HT1080 (cell line): ENCODE data around the gene NELL1. TPM values are rescaled to one million over a fixed set of nuclear protein-coding genes. Genes with fewer than 3 reads are reported as not detected.
A peak's percentile ranks its signal among the peaks of the same experiment; 100 is the strongest.
"Not testable (repeated sequence)": the region's sequence is repeated elsewhere in the genome, so short reads cannot be mapped to it uniquely, and the experiment has no call there.

ENCODE experiments used
- DNase-seq: peaks from one replicate; pipeline ENCODE4 v3.0.0-alpha.2; 2015; ENCODE audit warnings: low read depth
- total RNA-seq: library from RNA; depleted of rRNA; stranded (reverse); fragments of >200 nt; shearing (Covaris generic); gene quantifications from 2 replicates; pipeline ENCODE4 v1.2.3, GENCODE V29; 2014

NELL1 gene
- total RNA-seq, 1 experiment from 2014 or later, result not detected

DNA sequence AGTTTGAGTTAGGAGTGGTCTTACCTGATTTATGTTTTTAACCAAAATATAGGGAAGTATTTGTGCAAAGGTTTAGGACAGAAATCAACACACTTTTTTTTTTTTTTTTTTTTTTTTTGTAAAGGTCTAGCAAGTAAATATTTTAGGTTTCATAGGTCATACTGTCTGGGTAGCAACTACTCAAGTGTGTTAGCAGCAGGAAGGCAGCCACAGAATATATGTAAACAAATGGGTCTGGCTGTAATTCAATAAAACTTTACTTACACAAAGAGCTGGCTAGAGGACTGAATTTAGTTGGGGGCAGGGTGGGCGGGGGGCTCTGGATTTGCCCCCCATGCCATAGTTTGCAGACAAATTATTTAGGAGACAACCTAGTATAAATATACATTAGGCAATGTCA is 510.4 kb downstream of the NELL1 start:
- no peak for DNase-seq

DNA sequence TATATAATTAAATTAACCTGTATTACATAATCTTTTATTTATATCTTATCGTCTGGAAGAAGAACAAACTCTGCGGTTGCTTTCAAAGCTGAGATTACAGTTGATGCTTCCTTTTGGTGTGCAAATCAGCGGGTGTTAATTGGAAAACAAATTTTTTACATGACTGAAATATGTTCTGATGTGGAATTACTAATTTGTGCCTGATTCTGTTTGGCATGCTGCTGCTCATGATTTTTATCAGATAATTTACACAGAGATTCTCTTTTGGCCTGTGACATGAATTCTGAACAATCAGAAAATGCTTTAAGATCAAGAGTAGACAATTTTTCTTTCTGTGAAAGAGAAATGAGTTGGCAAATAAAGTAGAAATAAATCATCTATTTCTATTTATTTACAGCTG is 510.8 kb downstream of the NELL1 start:
- no peak for DNase-seq

DNA sequence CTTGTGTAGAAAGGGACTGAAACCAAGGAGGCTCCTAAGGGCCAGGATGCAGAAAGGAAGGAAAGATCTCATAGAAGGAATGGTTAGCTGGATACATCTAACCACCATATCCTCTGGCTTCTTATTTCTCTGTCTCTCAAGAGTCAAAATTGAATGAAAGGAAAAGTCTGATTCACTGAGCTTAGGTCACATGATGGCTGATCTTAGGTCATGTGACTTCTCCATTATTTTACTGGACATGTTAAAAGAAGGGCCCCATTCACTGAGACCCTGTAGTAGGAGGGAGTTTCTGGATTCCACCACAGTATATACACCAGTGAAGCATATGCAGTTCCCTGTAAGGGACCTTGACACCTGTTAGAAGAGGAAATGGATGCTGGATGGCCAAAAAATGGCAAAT is 516.6 kb downstream of the NELL1 start:
- DNase-seq, result no peak

DNA sequence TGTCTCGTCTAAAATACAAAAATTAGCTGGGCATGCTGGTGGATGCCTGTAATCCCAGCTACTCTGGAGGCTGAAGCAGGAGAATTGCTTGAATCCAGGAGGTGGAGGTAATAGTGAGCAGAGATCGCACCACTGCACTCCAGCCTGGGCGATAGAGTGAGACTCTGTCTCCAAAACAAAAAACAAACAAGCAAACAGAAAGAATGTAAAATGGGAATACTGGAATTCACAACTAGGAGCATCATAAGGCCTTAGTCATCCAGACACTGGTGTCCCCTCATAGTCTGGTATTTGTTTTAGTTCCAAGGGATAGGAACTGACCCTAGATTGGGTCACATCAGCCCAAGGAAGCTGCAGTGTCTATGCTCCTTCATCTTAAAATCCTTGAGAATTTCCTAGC is 520.8 kb downstream of the NELL1 start:
- no peak for DNase-seq

- DNase-seq, result no peak
These were observed 526.6 kb downstream of the NELL1 start for GRCh38 chr11:21195995-21196394.

GRCh38 chr11:21198498-21198897 is 529.1 kb downstream of the NELL1 start:
- DNase-seq, result no peak

GRCh38 chr11:21205205-21205604 is 535.8 kb downstream of the NELL1 start:
- DNase-seq, result no peak

GRCh38 chr11:21225860-21226259 is 556.5 kb downstream of the NELL1 start:
- DNase-seq, result no peak

GRCh38 chr11:21229224-21229623 is 559.8 kb downstream of the NELL1 start:
- DNase-seq, result no peak

DNA sequence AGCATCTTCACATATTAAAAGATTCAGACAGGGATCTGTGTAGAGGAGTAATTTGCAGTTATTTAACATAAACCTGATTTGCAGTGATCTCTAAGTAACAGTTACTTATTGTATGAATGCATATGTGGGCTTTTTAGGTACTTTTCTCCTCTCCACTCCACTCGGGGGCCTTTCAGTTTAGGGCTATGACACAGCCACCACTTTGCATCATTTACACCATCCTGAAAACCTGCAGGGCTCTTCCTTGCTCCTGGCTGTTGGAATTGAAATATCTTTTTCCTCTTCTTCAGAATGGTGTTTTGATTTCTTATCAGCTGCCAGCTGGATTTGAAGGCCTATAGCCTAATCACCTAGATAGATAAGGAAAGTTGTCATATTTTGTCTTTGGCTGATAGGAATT is 580.8 kb downstream of the NELL1 start:
- DNase-seq, result no peak

- DNase-seq, result no peak
These were observed 584.7 kb downstream of the NELL1 start for GRCh38 chr11:21254055-21254454.

- no peak for DNase-seq
These were observed 585.4 kb downstream of the NELL1 start for GRCh38 chr11:21254790-21255189.

DNA sequence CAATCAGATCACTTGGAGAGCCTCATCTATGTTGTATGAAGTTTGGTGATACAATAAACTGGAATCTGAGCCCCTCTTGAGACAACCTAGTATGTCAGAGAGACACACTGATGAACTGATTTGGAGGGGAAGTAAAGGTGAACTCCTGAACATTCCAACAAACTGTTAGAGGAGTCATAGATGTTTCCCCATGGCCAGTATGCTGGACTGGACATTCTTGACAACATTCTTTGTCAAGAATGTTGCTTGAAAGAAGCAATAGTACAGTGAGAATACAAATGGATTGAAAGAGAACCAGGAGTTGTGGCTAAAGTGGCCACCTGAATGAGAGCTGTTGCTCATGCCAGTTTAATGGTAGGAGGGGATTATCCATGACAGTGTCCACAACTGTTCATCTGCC is 588.1 kb downstream of the NELL1 start:
- no peak for DNase-seq

- no peak for DNase-seq
These were observed 589.0 kb downstream of the NELL1 start for GRCh38 chr11:21258414-21258813.

DNA sequence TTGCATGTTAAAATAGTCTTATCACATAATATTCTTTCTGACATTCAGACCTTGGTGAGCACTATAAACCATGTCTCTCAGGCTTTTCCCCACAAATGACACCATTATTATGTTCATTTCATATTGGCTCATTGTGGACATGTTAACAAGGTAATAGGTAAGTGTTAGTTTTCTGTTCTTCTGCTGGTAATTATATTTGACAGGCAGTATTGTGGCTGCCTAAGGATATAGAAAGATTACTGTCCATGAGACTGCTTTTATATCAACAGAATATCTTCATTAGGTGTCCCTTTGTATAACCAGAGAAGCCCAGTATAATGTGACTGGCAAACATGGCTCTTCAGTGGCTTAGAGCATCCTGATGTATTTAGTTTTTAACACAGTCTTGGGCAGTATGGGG is 590.7 kb downstream of the NELL1 start:
- no peak for DNase-seq

- DNase-seq, result no peak
These were observed 593.6 kb downstream of the NELL1 start for GRCh38 chr11:21262992-21263391.

DNA sequence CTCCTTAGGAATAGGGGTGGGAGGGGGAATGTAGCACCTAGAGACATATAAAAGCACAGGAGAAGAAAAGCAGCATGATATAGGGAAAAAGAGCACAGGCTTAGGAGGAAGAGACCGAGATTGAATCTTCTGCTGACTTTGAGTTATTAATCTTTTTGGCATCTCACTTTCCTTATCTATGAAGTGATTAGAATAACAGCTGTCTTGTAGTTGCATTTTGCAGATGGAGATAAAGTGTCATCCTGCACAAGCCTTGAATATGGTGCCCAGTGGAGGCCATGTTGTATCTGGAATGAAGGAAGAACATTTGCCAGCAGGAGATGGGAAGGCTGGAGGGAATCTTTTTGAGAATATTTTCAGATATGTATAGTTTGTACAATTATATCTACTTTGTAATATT is 594.7 kb downstream of the NELL1 start:
- DNase-seq, result no peak

GRCh38 chr11:21268036-21268435 is 598.6 kb downstream of the NELL1 start:
- DNase-seq, result no peak

- not testable (repeated sequence) for DNase-seq
These were observed 602.8 kb downstream of the NELL1 start for GRCh38 chr11:21272139-21272538.

- no peak for DNase-seq
These were observed 609.5 kb downstream of the NELL1 start for GRCh38 chr11:21278840-21279239.

- DNase-seq, result no peak
These were observed 615.7 kb downstream of the NELL1 start for GRCh38 chr11:21285104-21285503.

DNA sequence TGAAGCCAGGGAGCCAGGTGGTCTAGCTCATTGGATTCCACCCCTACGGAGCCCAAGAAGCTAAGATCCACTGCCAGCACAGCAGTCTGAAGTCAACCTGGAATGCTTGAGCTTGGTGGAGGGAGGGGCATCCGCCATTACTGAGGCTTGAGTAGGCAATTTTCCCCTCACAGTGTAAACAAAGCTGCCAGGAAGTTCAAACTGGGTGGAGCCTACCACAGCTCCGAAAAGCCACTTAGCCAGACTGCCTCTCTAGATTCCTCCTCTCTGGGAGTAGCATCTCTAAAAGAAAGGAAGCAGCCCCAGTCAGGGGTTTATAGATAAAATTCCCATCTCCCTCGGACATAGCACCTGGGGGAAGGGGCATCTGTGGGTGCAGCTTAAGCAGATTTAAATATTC is 620.3 kb downstream of the NELL1 start:
- DNase-seq, result peak; percentile 11

DNA sequence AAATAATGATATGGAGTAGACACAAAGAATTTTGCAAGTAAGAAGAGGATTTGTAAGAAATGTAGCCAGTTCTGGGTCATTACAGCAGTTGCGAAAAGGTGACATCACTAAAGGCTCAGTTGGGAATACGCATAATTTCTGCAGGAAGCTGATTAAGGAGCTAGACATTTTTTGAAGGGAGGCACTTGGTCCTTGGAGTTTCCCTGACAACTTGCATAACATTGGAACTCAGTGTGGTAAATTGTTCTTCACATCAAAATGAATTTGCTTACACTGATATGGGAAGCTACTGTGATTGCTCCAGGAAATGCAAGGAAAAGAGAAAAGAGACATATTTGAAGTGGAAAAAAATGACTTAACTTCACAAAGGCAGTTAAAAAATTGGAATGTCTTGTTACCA is 626.1 kb downstream of the NELL1 start:
- DNase-seq, result peak; percentile 3

- DNase-seq, result no peak
These were observed 632.6 kb downstream of the NELL1 start for GRCh38 chr11:21301981-21302380.
